Neutrophil (primary cell): ENCODE results near the gene SMYD1.
A peak's percentile ranks its signal among the peaks of the same experiment; 100 is the strongest.

ENCODE experiments used
- H3K27ac ChIP-seq: fragments of 200-600 bp; sonication (generic); 2 replicates; pipeline ENCODE4 v1.5.1; 2016; ENCODE audit warnings: mild to moderate bottlenecking, moderate library complexity
- H3K27me3 ChIP-seq: fragments of 200-600 bp; sonication (generic); 2 replicates; pipeline ENCODE4 v1.6.0; 2016; ENCODE audit warnings: mild to moderate bottlenecking
- H3K36me3 ChIP-seq: fragments of 200-600 bp; sonication (generic); 2 replicates; pipeline ENCODE4 v1.5.1; 2017
- H3K4me1 ChIP-seq, 2 experiments: fragments of 200-600 bp in 1 of 2; sonication (generic) in 1 of 2; 1 replicate in 1 of 2; 2 replicates in 1 of 2; pipeline versions ENCODE4 v1.5.1 to v1.6.1; 2013 to 2016; ENCODE audit warnings: low read depth in 1 of 2, low read length in 1 of 2, mild to moderate bottlenecking in 1 of 2, moderate library complexity in 1 of 2; ENCODE audit not compliant: control insufficient read depth in 1 of 2, insufficient read depth in 1 of 2
- H3K4me3 ChIP-seq, 2 experiments: fragments of 200-600 bp in 1 of 2; sonication (generic) in 1 of 2; 1 replicate in 1 of 2; 2 replicates in 1 of 2; pipeline ENCODE4 v1.5.1; 2013 to 2016; ENCODE audit warnings: low read depth in 1 of 2, low read length in 1 of 2, mild to moderate bottlenecking in 1 of 2, moderate library complexity in 1 of 2
- H3K9me3 ChIP-seq: fragments of 200-600 bp; sonication (generic); 2 replicates; pipeline ENCODE4 v1.5.1; 2016
- TF ChIP-seq, protein P1 (sequence below): fragments of 200-600 bp; sonication (generic); IDR thresholded peaks from 2 replicates; pipeline ENCODE4 v1.5.1; 2016; ENCODE audit warnings: antibody characterized with exemption

Gene SMYD1

DNA sequence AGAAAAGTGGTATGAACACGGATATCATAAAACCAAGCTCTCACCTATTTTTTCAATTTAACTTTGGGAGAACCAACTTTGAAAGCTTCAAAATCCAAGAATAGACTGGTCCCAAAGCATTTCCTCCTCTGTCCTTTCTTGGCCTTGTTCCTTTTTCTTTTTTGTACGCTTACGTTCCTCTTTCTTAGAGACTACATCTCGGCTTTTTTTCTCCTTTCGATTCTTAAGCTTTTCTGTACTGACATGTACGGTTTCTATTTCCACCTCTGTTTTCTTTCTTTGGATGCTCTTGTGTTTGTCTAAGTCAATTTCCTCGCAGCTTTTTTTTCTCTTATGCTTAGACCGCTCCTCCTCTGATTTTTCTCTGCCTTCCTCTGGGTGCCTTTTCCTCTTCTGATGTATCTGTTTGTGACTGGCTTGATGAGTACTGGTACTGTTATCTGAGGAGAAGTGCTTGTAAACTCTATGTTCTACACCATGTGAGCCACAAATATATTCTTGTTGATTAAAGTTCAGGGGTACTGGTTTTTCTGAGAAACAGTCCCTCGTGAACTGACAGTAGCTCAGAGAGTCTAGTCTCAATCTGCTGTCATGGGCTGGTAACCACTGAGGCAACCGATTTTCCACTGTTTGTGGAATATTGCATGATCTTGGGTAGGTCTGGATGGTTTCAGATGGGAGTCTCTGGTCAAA, 39.8 kb upstream of the SMYD1 start:
- H3K36me3 ChIP-seq: peaks cover 44% of the 10 kb centered on the region
- H3K27ac ChIP-seq: peak overlapping the region; percentile 75
- H3K9me3 ChIP-seq: no peaks in the 10 kb centered on the region
- H3K4me3 ChIP-seq: peak overlapping the region; percentile 8 to 20
- TF ChIP-seq, protein P1, sequence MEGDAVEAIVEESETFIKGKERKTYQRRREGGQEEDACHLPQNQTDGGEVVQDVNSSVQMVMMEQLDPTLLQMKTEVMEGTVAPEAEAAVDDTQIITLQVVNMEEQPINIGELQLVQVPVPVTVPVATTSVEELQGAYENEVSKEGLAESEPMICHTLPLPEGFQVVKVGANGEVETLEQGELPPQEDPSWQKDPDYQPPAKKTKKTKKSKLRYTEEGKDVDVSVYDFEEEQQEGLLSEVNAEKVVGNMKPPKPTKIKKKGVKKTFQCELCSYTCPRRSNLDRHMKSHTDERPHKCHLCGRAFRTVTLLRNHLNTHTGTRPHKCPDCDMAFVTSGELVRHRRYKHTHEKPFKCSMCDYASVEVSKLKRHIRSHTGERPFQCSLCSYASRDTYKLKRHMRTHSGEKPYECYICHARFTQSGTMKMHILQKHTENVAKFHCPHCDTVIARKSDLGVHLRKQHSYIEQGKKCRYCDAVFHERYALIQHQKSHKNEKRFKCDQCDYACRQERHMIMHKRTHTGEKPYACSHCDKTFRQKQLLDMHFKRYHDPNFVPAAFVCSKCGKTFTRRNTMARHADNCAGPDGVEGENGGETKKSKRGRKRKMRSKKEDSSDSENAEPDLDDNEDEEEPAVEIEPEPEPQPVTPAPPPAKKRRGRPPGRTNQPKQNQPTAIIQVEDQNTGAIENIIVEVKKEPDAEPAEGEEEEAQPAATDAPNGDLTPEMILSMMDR: no peak
- H3K4me1 ChIP-seq: peaks cover 10 to 19% of the 10 kb centered on the region in 2 experiments
- no peaks in the 10 kb centered on the region for H3K27me3 ChIP-seq

DNA sequence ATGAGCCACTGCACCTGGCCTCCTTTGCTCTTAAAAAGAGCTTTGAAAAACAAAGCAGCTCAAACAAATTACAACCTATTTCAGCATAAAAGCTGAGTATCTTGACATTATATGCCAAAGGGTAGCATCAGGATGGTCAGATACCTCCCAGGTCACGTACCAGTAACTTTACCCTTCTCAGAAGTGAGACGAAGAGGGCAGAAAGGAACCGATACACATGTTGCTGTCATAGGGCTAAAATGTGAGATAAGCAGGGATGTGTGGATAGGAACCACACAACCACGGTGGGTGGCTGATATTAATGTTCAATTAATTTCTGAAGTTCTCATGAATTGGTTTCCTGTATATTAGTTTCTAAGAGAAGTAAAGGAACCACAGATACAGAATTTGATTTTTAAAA, 38.7 kb upstream of the SMYD1 start:
- peaks cover 10 to 19% of the 10 kb centered on the region in 2 experiments for H3K4me1 ChIP-seq
- H3K9me3 ChIP-seq: no peaks in the 10 kb centered on the region
- no peaks in the 10 kb centered on the region for H3K27me3 ChIP-seq
- H3K27ac ChIP-seq: no peak overlapping the region
- peaks cover 55% of the 10 kb centered on the region for H3K36me3 ChIP-seq
- TF ChIP-seq, protein P1: no peak
- H3K4me3 ChIP-seq: no peak overlapping the region

DNA sequence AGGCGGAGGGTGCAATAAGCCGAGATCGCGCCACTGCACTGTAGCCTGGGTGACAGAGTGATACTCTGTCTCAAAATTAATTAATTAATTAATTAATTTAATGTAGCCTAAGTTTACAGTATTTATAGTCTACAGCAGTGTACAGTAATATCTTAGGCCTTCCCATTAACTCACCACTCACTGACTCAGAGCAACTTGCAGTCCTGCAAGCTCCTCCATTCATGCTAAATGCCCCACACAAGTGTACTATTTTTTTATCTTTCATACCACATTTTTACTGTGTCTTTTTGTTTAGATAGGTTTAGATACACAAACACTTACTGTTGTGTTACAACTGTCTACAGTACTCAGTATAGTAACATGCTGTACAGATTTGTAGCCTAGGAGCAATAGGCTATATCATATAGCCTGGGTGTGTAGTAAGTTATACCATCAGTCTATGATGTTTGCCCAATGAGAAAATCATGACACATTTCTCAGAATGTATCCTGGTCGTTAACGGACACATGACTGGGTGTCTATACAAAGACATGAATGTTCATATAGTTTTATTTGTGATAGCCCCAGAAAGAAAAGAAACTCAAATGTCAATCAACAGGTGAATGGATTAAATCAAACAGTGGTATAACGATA, 35.4 kb upstream of the SMYD1 start:
- Histone ChIP-seq H3K9me3 (no peaks in the 10 kb centered on the region), H3K4me3 (no peak overlapping the region), H3K36me3 (peaks cover 70% of the 10 kb centered on the region), H3K27me3 (no peaks in the 10 kb centered on the region), H3K27ac (no peak overlapping the region), H3K4me1 (peaks cover 16 to 23% of the 10 kb centered on the region in 2 experiments)
- TF ChIP-seq, protein P1: no peak

DNA sequence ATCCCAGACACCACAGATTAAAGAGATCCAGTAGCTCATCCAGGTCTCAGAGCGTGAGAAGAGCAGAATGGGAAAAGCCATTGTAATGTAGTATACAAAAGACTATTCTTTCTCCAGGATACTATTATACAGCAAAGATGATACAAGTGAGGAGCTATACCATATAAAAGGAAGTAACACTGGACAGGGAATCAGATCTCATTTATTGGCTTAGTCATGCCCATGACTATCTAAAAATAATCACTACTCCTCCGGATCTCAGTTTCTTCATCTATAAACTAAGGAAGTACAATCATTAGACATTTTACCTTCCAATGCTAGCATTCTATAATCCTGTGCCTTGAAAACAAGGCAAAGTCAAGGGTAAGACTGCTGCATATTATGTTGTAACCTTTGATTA, 31.4 kb upstream of the SMYD1 start:
- no peaks in the 10 kb centered on the region for H3K27me3 ChIP-seq
- peak overlapping the region; percentile 39 for H3K27ac ChIP-seq
- no peak overlapping the region for H3K4me3 ChIP-seq
- H3K36me3 ChIP-seq: peaks cover 46% of the 10 kb centered on the region
- TF ChIP-seq, protein P1: no peak
- H3K4me1 ChIP-seq: peaks cover 6 to 12% of the 10 kb centered on the region in 2 experiments
- H3K9me3 ChIP-seq: no peaks in the 10 kb centered on the region

DNA sequence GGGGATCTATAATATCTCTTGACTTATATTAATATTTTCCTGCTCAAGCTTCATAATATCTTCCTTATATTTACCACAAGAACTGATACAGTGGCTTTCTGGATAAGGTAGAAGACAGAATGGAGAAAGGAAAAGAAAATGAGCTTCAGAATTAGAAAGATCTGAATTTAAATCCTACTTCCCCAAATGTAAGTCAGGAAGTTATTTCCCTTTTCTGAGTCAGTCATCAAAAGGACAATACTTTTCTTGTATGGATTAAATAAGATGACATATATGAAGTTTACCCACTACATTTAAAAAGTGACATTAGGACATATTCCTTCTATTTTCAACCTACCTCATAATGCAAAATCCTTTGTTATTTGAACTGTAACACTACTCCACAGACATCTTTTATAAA, 31.0 kb upstream of the SMYD1 start:
- Histone ChIP-seq H3K4me1 (peaks cover 8 to 12% of the 10 kb centered on the region in 2 experiments), H3K27ac (peak overlapping the region; percentile 39), H3K36me3 (peaks cover 43% of the 10 kb centered on the region), H3K9me3 (no peaks in the 10 kb centered on the region), H3K27me3 (no peaks in the 10 kb centered on the region), H3K4me3 (no peak overlapping the region)
- TF ChIP-seq, protein P1: no peak
